ENCODE data around the gene MSX2. TPM values are rescaled to one million over a fixed set of nuclear protein-coding genes. Genes with fewer than 3 reads are reported as not detected.

MSX2 gene
- total RNA-seq, 1 experiment from 2014 or later = 8.5 TPM

DNA sequence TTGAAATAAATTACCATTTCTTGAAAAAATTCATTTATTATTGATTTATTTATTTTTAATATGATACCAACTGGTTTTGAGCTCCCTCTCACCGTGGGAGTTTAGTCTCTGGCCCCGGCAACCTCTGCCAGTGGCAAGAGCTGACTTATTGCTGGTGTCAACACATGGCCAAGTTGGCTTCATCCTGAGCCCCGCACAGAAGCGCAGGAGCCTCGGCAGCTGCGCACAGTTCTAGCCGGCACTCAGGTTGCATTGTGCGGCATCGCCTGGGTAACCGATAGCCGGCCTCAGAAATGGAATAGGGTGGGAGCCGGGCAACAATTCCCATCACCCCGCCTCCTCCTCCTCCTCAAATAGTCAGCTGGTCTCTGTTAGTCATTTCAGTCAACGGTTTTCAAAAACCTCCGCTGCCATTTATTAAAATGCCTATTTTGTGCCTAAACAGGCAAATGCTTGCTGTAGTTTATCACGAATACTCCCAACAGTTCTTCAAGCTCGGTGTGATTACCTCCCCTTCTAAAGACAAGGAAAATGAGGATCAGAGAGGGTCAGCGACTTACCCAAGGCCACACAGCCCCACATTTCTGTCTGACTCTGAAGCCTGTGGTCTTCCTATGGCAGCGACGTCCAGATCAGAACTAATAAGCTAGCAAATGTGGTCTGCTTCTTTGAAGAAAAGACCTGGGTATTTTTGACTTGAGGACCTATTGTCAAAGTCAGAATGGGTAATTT, 15.7 kb upstream of the MSX2 start:
- Histone ChIP-seq H3K27me3 (ENCODE audit: control insufficient read depth, insufficient read depth, low read length) (no peaks in the 10 kb centered on the region), H3K4me1 (ENCODE audit: control insufficient read depth, insufficient read depth, low read length) (no peaks in the 10 kb centered on the region; the same call in 1 of the 2 replicates), H3K4me3 (ENCODE audit: low read depth in 2 of 2, low read length in 2 of 2) (no peak overlapping the region), H3K9me3 (ENCODE audit: control insufficient read depth, insufficient read depth, low read depth, low read length) (no peaks in the 10 kb centered on the region), H3K36me3 (ENCODE audit: control insufficient read depth, insufficient read depth, low read length) (no peaks in the 10 kb centered on the region), H3K27ac (ENCODE audit: low read length) (no peak overlapping the region)
- no peak for DNase-seq (ENCODE audit: low read depth, low spot score)
- BruUV-seq (replicated peaks) = no TSS peak
- TF ChIP-seq POLR2AphosphoS5 (IDR thresholded peaks at IDR 0.05; ENCODE audit: low read depth, low read length) = no peak
- no peak for TF ChIP-seq SIN3A (IDR thresholded peaks at IDR 0.05; ENCODE audit: borderline replicate concordance, insufficient read depth, low read depth, low read length)
- TF ChIP-seq, protein P1, sequence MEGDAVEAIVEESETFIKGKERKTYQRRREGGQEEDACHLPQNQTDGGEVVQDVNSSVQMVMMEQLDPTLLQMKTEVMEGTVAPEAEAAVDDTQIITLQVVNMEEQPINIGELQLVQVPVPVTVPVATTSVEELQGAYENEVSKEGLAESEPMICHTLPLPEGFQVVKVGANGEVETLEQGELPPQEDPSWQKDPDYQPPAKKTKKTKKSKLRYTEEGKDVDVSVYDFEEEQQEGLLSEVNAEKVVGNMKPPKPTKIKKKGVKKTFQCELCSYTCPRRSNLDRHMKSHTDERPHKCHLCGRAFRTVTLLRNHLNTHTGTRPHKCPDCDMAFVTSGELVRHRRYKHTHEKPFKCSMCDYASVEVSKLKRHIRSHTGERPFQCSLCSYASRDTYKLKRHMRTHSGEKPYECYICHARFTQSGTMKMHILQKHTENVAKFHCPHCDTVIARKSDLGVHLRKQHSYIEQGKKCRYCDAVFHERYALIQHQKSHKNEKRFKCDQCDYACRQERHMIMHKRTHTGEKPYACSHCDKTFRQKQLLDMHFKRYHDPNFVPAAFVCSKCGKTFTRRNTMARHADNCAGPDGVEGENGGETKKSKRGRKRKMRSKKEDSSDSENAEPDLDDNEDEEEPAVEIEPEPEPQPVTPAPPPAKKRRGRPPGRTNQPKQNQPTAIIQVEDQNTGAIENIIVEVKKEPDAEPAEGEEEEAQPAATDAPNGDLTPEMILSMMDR (IDR thresholded peaks at IDR 0.05) = no peak
- TF ChIP-seq TCF7L2 (IDR thresholded peaks at IDR 0.05; ENCODE audit: low read depth, low read length) = no peak
- TF ChIP-seq, protein P2, sequence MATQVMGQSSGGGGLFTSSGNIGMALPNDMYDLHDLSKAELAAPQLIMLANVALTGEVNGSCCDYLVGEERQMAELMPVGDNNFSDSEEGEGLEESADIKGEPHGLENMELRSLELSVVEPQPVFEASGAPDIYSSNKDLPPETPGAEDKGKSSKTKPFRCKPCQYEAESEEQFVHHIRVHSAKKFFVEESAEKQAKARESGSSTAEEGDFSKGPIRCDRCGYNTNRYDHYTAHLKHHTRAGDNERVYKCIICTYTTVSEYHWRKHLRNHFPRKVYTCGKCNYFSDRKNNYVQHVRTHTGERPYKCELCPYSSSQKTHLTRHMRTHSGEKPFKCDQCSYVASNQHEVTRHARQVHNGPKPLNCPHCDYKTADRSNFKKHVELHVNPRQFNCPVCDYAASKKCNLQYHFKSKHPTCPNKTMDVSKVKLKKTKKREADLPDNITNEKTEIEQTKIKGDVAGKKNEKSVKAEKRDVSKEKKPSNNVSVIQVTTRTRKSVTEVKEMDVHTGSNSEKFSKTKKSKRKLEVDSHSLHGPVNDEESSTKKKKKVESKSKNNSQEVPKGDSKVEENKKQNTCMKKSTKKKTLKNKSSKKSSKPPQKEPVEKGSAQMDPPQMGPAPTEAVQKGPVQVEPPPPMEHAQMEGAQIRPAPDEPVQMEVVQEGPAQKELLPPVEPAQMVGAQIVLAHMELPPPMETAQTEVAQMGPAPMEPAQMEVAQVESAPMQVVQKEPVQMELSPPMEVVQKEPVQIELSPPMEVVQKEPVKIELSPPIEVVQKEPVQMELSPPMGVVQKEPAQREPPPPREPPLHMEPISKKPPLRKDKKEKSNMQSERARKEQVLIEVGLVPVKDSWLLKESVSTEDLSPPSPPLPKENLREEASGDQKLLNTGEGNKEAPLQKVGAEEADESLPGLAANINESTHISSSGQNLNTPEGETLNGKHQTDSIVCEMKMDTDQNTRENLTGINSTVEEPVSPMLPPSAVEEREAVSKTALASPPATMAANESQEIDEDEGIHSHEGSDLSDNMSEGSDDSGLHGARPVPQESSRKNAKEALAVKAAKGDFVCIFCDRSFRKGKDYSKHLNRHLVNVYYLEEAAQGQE (IDR thresholded peaks at IDR 0.05; ENCODE audit: insufficient read depth in 1 of 2, low read depth in 2 of 2, low read length in 1 of 2) = no peak
- no peak for ATAC-seq
- CTCF ChIA-PET = no interaction called here
- intact Hi-C loops (cut with micrococcal nuclease; ENCODE audit: unreplicated experiment) (no loop called here), in situ Hi-C loops (cut with HindIII; ENCODE audit: low pct_unique_long_range_greater_than_20kb, low sequenced_read_pairs) (no loop called here)
- POLR2A ChIA-PET = interaction anchor here (0.5 kb wide), 1 partner anchor 15 kb away, joined by 4 read pairs; no protein-coding TSS in a partner anchor

DNA sequence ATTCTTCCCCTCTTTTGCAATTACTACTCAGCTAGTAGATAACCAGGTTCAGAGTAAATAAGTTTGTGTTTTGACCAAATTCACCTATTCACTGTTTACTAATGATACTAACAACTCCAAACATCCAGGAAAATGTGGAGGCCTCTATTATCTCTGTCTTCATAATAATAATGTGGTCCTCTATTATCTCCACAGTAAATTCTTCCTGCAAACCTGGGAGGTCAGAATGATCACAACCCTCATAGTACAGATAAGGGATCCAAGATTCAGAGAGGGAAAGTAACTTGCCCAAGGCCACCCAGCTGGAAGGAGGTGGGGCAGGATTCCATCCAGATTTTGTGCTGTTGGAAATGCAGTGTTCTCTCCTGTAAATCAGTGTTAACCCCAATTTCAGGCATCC, 9.6 kb upstream of the MSX2 start:
- Histone ChIP-seq H3K4me3 (ENCODE audit: low read depth in 2 of 2, low read length in 2 of 2) (no peak overlapping the region), H3K36me3 (ENCODE audit: control insufficient read depth, insufficient read depth, low read length) (no peaks in the 10 kb centered on the region), H3K27me3 (ENCODE audit: control insufficient read depth, insufficient read depth, low read length) (no peaks in the 10 kb centered on the region), H3K27ac (ENCODE audit: low read length) (no peak overlapping the region), H3K9me3 (ENCODE audit: control insufficient read depth, insufficient read depth, low read depth, low read length) (no peaks in the 10 kb centered on the region), H3K4me1 (ENCODE audit: control insufficient read depth, insufficient read depth, low read length) (peaks cover 11% of the 10 kb centered on the region)
- DNase-seq (ENCODE audit: low read depth, low spot score) (no peak), ATAC-seq (no peak)
- no TSS peak for BruUV-seq (replicated peaks)
- ChIA-PET POLR2A (no interaction called here), CTCF (no interaction called here)
- in situ Hi-C loops (cut with HindIII; ENCODE audit: low pct_unique_long_range_greater_than_20kb, low sequenced_read_pairs) = no loop called here
- intact Hi-C loops (cut with micrococcal nuclease; ENCODE audit: unreplicated experiment) = no loop called here
- TF ChIP-seq TCF7L2 (IDR thresholded peaks at IDR 0.05; ENCODE audit: low read depth, low read length) = no peak
- TF ChIP-seq, protein P1 (IDR thresholded peaks at IDR 0.05) = no peak
- TF ChIP-seq SIN3A (IDR thresholded peaks at IDR 0.05; ENCODE audit: borderline replicate concordance, insufficient read depth, low read depth, low read length) = no peak
- TF ChIP-seq POLR2AphosphoS5 (IDR thresholded peaks at IDR 0.05; ENCODE audit: low read depth, low read length) = no peak
- TF ChIP-seq, protein P2 (IDR thresholded peaks at IDR 0.05; ENCODE audit: insufficient read depth in 1 of 2, low read depth in 2 of 2, low read length in 1 of 2) = no peak
